Epithelial cell of proximal tubule (primary cell): ENCODE measurements around the gene FILIP1. TPM values are rescaled to one million over a fixed set of nuclear protein-coding genes. Genes with fewer than 3 reads are reported as not detected.
A peak's percentile ranks its signal among the peaks of the same experiment; 100 is the strongest.
"Not testable (repeated sequence)": the region's sequence is repeated elsewhere in the genome, so short reads cannot be mapped to it uniquely, and the experiment has no call there.

Experiments used
- DNase-seq: peaks from one replicate; pipeline ENCODE4 v3.0.0-alpha.2; 2011; ENCODE audit warnings: low read depth
- H3K4me3 ChIP-seq: 2 replicates; pipeline ENCODE4 v1.5.1; 2011; ENCODE audit warnings: low read depth, mild to moderate bottlenecking, low read length
- total RNA-seq: library from RNA; depleted of rRNA; stranded (reverse); fragments of >200 nt; gene quantifications from 2 replicates; pipeline ENCODE4 v1.2.3, GENCODE V29; 2015
- TF ChIP-seq, protein P1 (sequence below): conservative IDR thresholded peaks from 2 replicates; pipeline ENCODE4 v1.5.1; 2012; ENCODE audit warnings: low read depth, mild to moderate bottlenecking, low read length

Gene FILIP1
- total RNA-seq, 1 donor from 2014 or later = under 0.01 TPM

GRCh38 chr6:75444899-75445298 lies 48.7 kb downstream of the FILIP1 start:
- TF ChIP-seq, protein P1, sequence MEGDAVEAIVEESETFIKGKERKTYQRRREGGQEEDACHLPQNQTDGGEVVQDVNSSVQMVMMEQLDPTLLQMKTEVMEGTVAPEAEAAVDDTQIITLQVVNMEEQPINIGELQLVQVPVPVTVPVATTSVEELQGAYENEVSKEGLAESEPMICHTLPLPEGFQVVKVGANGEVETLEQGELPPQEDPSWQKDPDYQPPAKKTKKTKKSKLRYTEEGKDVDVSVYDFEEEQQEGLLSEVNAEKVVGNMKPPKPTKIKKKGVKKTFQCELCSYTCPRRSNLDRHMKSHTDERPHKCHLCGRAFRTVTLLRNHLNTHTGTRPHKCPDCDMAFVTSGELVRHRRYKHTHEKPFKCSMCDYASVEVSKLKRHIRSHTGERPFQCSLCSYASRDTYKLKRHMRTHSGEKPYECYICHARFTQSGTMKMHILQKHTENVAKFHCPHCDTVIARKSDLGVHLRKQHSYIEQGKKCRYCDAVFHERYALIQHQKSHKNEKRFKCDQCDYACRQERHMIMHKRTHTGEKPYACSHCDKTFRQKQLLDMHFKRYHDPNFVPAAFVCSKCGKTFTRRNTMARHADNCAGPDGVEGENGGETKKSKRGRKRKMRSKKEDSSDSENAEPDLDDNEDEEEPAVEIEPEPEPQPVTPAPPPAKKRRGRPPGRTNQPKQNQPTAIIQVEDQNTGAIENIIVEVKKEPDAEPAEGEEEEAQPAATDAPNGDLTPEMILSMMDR = no peak
- H3K4me3 ChIP-seq = no peak overlapping the region
- no peak for DNase-seq

DNA sequence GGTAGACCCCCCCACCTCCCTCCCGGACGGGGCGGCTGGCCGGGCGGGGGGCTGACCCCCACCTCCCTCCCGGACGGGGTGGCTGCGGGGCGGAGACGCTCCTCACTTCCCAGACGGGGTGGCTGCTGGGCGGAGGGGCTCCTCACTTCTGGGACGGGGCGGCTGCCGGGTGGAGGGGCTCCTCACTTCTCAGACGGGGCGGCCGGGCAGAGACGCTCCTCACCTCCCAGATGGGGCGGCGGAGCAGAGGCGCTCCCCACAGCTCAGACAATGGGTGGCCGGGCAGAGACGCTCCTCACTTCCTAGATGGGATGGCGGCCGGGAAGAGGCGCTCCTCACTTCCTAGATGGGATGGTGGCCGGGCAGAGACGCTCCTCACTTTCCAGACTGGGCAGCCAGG lies 51.7 kb downstream of the FILIP1 start:
- not testable (repeated sequence) for DNase-seq

GRCh38 chr6:75441479-75441878 lies 52.1 kb downstream of the FILIP1 start:
- not testable (repeated sequence) for DNase-seq, H3K4me3 ChIP-seq

More for the DNA sequence above, 51.7 kb downstream of the FILIP1 start:
- H3K4me3 ChIP-seq = not testable (repeated sequence)

DNA sequence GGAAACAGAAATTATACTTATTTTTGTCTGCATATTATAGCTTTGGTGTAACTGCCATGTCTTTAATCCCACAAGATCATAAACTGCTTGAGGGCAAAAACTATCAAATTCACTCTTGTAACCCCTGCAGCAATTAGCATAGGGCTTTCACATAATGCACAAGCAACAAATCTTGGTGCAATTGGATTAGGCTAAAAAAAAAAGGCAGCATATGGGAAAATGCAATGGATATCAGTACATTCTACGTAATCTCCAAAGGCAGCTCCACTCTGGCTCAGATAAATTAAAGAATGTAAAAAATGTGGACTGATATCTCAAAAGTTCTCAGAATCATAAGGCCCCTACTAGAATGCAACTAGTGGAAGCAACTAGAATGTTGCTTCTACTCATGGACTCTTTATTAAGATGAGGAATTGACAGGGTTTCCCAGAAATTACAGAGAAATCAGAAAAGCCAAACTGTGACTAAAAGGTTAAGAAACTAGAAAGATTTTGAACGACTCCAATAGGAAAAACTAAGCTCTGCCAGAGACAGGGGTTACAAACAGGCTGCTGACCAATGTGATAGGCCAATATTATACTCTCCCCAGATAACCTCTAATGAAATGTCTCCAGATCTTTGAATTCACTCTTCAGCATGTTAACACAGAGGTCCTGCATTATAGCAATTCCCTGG lies 55.0 kb downstream of the FILIP1 start:
- H3K4me3 ChIP-seq = no peak overlapping the region
- DNase-seq = no peak
- TF ChIP-seq, protein P1 = no peak

DNA sequence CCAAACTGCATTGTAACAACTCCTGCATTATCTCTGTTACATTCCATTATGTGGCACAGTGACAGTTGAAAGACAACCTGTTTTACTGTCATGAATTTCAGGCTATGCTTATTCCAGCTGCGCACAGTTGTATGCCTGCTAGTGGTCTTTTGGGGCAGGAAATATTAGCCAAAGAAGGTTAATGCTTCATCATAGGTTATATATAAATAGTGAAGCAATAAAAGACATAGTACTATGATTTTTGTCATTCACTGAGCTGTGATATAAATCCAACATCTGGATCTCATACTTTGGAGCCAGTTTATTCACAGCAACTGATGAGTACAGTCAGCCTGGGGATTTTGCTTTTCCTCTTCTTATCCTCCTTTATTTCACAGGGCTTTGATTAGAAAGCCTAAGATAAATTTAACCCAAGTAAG lies 55.6 kb downstream of the FILIP1 start:
- H3K4me3 ChIP-seq = no peak overlapping the region
- no peak for DNase-seq
- TF ChIP-seq, protein P1 = no peak

- TF ChIP-seq, protein P1 = no peak
- H3K4me3 ChIP-seq = no peak overlapping the region
- peak; percentile 52 for DNase-seq
Observed at GRCh38 chr6:75437421-75437891, 56.1 kb downstream of the FILIP1 start.

GRCh38 chr6:75436869-75437268 lies 56.7 kb downstream of the FILIP1 start:
- DNase-seq = no peak
- H3K4me3 ChIP-seq = no peak overlapping the region
- TF ChIP-seq, protein P1 = no peak

- not testable (repeated sequence) for H3K4me3 ChIP-seq, DNase-seq
Observed at GRCh38 chr6:75432809-75433208, 60.8 kb downstream of the FILIP1 start.
